Measurements from ENCODE around the gene RRBP1. TPM values are rescaled to one million over a fixed set of nuclear protein-coding genes. Genes with fewer than 3 reads are reported as not detected.

Gene RRBP1
- total RNA-seq, 3 donors from 2014 or later: 210 to 402 (median 377) TPM

GRCh38 chr20:17583126-17583525 lies 98.9 kb downstream of the RRBP1 start:
- no peak for TF ChIP-seq CTCF (IDR thresholded peaks at IDR 0.05)
- DNase-seq: no peak
- Histone ChIP-seq H3K4me1 (ENCODE audit: low read depth) (no peaks in the 10 kb centered on the region), H3K36me3 (ENCODE audit: low read depth) (no peaks in the 10 kb centered on the region), H3K4me3 (no peak overlapping the region), H3K9me3 (no peaks in the 10 kb centered on the region)
- intact Hi-C loops (cut with DNase I, micrococcal nuclease): no loop called here
- ATAC-seq: no peak

- Histone ChIP-seq H3K4me1 (ENCODE audit: low read depth) (no peaks in the 10 kb centered on the region), H3K36me3 (ENCODE audit: low read depth) (no peaks in the 10 kb centered on the region), H3K4me3 (no peak overlapping the region), H3K9me3 (no peaks in the 10 kb centered on the region)
- no peak for ATAC-seq
- TF ChIP-seq CTCF (IDR thresholded peaks at IDR 0.05): no peak
- intact Hi-C loops (cut with DNase I, micrococcal nuclease): no loop called here
- no peak for DNase-seq
Observed at GRCh38 chr20:17580895-17581294, 101.1 kb downstream of the RRBP1 start.

GRCh38 chr20:17579369-17580039 lies 102.5 kb downstream of the RRBP1 start:
- Histone ChIP-seq H3K4me3 (no peak overlapping the region), H3K9me3 (no peaks in the 10 kb centered on the region), H3K4me1 (ENCODE audit: low read depth) (no peaks in the 10 kb centered on the region), H3K36me3 (ENCODE audit: low read depth) (no peaks in the 10 kb centered on the region)
- DNase-seq (no peak), ATAC-seq (no peak)
- TF ChIP-seq CTCF (IDR thresholded peaks at IDR 0.05): no peak
- intact Hi-C loops (cut with DNase I, micrococcal nuclease): no loop called here

GRCh38 chr20:17576215-17576614 lies 105.8 kb downstream of the RRBP1 start:
- TF ChIP-seq CTCF (IDR thresholded peaks at IDR 0.05): no peak
- no peak for DNase-seq
- intact Hi-C loops (cut with DNase I, micrococcal nuclease): no loop called here
- no peaks in the 10 kb centered on the region for H3K9me3 ChIP-seq
- H3K36me3 ChIP-seq (ENCODE audit: low read depth): no peaks in the 10 kb centered on the region
- ATAC-seq: no peak
- H3K4me3 ChIP-seq: no peak overlapping the region
- H3K4me1 ChIP-seq (ENCODE audit: low read depth): peaks cover 24% of the 10 kb centered on the region

- H3K9me3 ChIP-seq: no peaks in the 10 kb centered on the region
- H3K36me3 ChIP-seq (ENCODE audit: low read depth): no peaks in the 10 kb centered on the region
- TF ChIP-seq CTCF (IDR thresholded peaks at IDR 0.05): no peak
- H3K4me3 ChIP-seq: no peak overlapping the region
- intact Hi-C loops (cut with DNase I, micrococcal nuclease): no loop called here
- ATAC-seq: no peak
- DNase-seq: no peak
- peaks cover 25% of the 10 kb centered on the region for H3K4me1 ChIP-seq (ENCODE audit: low read depth)
Observed at GRCh38 chr20:17573463-17573862, 108.6 kb downstream of the RRBP1 start.

All from mucosa of descending colon (tissue), 3 donors.